Activated naive CD8-positive, alpha-beta T cell treated with anti-CD3 and anti-CD28 coated beads, Interleukin-2, amount 10 ng/mL, durations not matched to agents 7 days and 5 days (primary cell): ENCODE data around the gene UBE2I. TPM values are rescaled to one million over a fixed set of nuclear protein-coding genes. Genes with fewer than 3 reads are reported as not detected.

Experiments used
- ATAC-seq: fragments of 150-1000 bp; cut with Tn5 transposase; one replicate; pipeline ENCODE4 v1.10.0; 2021; ENCODE audit warnings: low read depth, moderate library complexity
- POLR2A ChIA-PET: fragments of 350-600 bp; sonication (Branson Sonifier 250); formaldehyde crosslinking; loops from one replicate; lab custom pipeline; 2021; ENCODE audit warnings: antibody characterized with exemption; lab: Charles Lee
- DNase-seq: peaks from one replicate; pipeline ENCODE4 v3.0.0; 2021
- H3K27ac Mint-ChIP-seq: one replicate; pipeline ENCODE4 v1.8.0; 2022; ENCODE audit warnings: mild to moderate bottlenecking, mixed read lengths
- H3K27me3 Mint-ChIP-seq: one replicate; pipeline ENCODE4 v1.8.0; 2022; ENCODE audit warnings: mild to moderate bottlenecking, moderate library complexity, mixed read lengths
- H3K36me3 Mint-ChIP-seq: one replicate; pipeline ENCODE4 v1.8.0; 2021; ENCODE audit warnings: mild to moderate bottlenecking, mixed read lengths
- H3K4me1 Mint-ChIP-seq: one replicate; pipeline ENCODE4 v1.8.0; 2021; ENCODE audit warnings: mixed read lengths
- H3K4me3 Mint-ChIP-seq: one replicate; pipeline ENCODE4 v1.8.0; 2022; ENCODE audit warnings: mild to moderate bottlenecking, moderate library complexity, mixed read lengths
- H3K9me3 Mint-ChIP-seq: one replicate; pipeline ENCODE4 v1.8.0; 2021; ENCODE audit warnings: mixed read lengths
- total RNA-seq, 2 experiments: library from RNA; stranded (reverse); gene quantifications; one replicate each; pipeline ENCODE4 v1.2.3, GENCODE V29; 2021

The UBE2I gene
- total RNA-seq, 2 experiments from 2014 or later, result 211 to 232 TPM

- H3K27ac Mint-ChIP-seq, result peak within 1 kb of the TSS; percentile 84
- POLR2A ChIA-PET, result interaction anchor here (0.9 to 2.0 kb wide), 3 partner anchors 9 to 47 kb away, joined by 3 to 4 read pairs (median 4); no protein-coding TSS in a partner anchor
- DNase-seq (peak; percentile 96), ATAC-seq (peak; percentile 85)
- no peaks in the 10 kb centered on the region for H3K9me3 Mint-ChIP-seq
- no peaks in the 10 kb centered on the region for H3K27me3 Mint-ChIP-seq
- no peaks in the 10 kb centered on the region for H3K36me3 Mint-ChIP-seq
- peaks cover 23% of the 10 kb centered on the region for H3K4me1 Mint-ChIP-seq
- peak within 1 kb of the TSS; percentile 92 for H3K4me3 Mint-ChIP-seq
These were observed 42.3 kb downstream of the UBE2I start, which contains the start of the genes GNPTG and TSR3 for GRCh38 chr16:1351582-1352362. Gene GNPTG (plus strand): TSS chr16:1351931. CDS start chr16:1351966, 35 bp downstream. Gene TSR3 (minus strand): TSS chr16:1351878. CDS start chr16:1351804, 74 bp downstream.

DNA sequence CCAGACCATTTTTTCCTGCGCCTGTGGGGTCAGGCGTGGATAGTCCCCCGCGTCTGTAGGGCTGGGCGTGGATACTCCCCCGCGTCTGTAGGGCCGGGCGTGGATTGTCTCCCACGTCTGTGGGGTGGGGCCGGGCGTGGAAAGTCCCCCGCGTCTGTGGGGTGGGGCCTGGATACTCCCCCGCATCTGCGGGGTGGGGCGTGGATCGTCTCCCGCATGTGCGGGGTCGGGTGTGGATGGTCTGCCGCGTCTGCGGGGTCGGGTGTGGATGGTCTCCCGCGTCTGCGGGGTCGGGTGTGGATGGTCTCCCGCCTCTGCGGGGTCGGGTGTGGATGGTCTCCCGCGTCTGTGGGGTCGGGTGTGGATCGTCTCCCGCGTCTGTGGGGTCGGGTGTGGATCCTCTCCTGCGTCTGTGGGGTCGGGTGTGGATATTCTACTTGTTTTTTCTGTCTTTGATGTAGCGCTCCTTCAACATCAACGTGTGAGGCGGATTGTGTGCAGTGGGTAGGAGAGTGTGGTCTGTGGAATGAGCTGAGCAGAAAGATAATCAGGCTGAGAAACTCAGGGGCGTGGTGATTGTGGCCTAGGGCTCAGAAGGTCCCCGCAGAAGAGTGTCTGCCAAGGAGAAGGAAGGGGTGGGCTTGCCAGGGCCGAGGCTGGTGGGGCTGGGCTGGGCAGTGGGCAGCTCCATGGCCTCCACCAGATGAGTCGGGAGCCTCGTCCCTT is 45.5 kb downstream of the UBE2I start:
- H3K27ac Mint-ChIP-seq, result no peak overlapping the region
- DNase-seq (no peak), ATAC-seq (no peak)
- H3K9me3 Mint-ChIP-seq, result no peaks in the 10 kb centered on the region
- H3K4me3 Mint-ChIP-seq, result peak overlapping the region; percentile 33
- no peaks in the 10 kb centered on the region for H3K27me3 Mint-ChIP-seq
- no peaks in the 10 kb centered on the region for H3K36me3 Mint-ChIP-seq
- POLR2A ChIA-PET, result no interaction called here
- H3K4me1 Mint-ChIP-seq, result peaks cover 24% of the 10 kb centered on the region

- Mint-ChIP-seq H3K4me3 (no peak overlapping the region), H3K27ac (no peak overlapping the region), H3K9me3 (no peaks in the 10 kb centered on the region), H3K4me1 (peaks cover 18% of the 10 kb centered on the region), H3K36me3 (no peaks in the 10 kb centered on the region), H3K27me3 (no peaks in the 10 kb centered on the region)
- ATAC-seq (no peak), DNase-seq (no peak)
- POLR2A ChIA-PET, result no interaction called here
These were observed 46.2 kb downstream of the UBE2I start for GRCh38 chr16:1355591-1355990.

DNA sequence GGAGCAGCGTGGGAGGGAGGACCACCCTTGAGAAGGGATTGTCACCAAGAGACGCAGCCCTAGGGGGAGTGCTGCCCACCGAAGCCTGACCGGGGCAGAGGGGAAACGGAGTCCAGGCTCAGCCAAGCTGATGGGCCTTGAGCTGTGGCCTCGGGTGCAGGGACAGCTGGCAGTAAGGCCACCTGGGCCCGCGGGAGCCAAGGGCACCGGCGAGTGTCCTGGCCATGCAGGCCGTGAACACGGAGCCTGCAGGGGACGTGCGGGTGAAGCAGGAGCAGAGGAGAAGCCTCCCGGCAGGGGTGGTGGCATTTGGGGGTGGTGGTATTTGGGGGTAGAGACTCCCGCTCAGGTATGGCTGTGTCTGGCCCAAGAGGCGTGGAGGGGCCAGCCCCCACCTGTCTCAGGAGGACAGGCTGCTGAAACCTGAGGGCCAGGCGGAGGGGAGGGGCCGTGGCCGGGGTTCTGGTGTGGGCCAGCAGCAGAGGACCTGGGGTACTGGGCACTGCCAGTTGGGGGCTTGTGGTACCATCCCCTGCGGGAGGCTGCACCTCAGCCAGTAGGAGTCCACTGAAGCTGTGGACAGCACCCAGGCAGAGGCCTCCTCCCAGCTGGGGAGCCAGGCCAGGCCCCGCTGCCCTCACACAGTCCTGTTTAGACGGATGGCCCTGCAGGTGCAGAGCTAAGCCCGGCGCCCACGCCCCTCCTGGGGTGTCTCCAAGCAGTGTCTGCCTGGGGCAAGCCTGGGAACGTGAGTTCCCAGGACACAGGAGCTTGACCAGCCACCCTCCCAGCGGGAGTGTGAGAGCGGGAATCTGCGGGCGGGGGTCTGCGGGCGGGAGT is 46.8 kb downstream of the UBE2I start:
- no peak overlapping the region for H3K27ac Mint-ChIP-seq
- H3K4me1 Mint-ChIP-seq, result peaks cover 17% of the 10 kb centered on the region
- DNase-seq (no peak), ATAC-seq (no peak)
- no peaks in the 10 kb centered on the region for H3K36me3 Mint-ChIP-seq
- H3K9me3 Mint-ChIP-seq, result no peaks in the 10 kb centered on the region
- no peaks in the 10 kb centered on the region for H3K27me3 Mint-ChIP-seq
- no peak overlapping the region for H3K4me3 Mint-ChIP-seq
- POLR2A ChIA-PET, result interaction anchor here (0.5 kb wide), 1 partner anchor 65 kb away, joined by 5 read pairs; no protein-coding TSS in a partner anchor

GRCh38 chr16:1357906-1358566 is 48.6 kb downstream of the UBE2I start:
- no peak for DNase-seq
- H3K4me1 Mint-ChIP-seq, result peaks cover 11% of the 10 kb centered on the region
- H3K9me3 Mint-ChIP-seq, result no peaks in the 10 kb centered on the region
- no peaks in the 10 kb centered on the region for H3K27me3 Mint-ChIP-seq
- no peak for ATAC-seq
- no peaks in the 10 kb centered on the region for H3K36me3 Mint-ChIP-seq
- H3K27ac Mint-ChIP-seq, result no peak overlapping the region
- no peak overlapping the region for H3K4me3 Mint-ChIP-seq
- POLR2A ChIA-PET, result no interaction called here

GRCh38 chr16:1361685-1362360 is 52.4 kb downstream of the UBE2I start:
- peaks cover 3% of the 10 kb centered on the region for H3K4me1 Mint-ChIP-seq
- no peaks in the 10 kb centered on the region for H3K36me3 Mint-ChIP-seq
- DNase-seq, result no peak
- no peaks in the 10 kb centered on the region for H3K27me3 Mint-ChIP-seq
- no peak overlapping the region for H3K27ac Mint-ChIP-seq
- no peak for ATAC-seq
- no peaks in the 10 kb centered on the region for H3K9me3 Mint-ChIP-seq
- POLR2A ChIA-PET, result no interaction called here
- no peak overlapping the region for H3K4me3 Mint-ChIP-seq

DNA sequence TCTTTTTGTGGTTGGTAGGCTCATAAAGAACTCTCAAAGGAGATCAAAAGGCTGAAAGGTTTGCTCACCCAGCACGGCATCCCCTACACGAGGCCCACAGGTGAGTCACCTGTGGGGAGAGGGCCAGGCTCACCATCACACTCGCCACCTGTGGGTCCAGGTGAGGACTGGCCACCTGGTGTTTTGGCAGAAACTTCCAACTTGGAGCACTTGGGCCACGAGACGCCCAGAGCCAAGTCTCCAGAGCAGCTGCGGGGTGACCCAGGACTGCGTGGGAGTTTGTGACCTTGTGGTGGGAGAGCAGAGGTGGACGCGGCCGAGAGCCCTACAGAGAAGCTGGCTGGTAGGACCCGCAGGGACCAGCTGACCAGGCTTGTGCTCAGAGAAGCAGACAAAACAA is 53.4 kb downstream of the UBE2I start:
- H3K36me3 Mint-ChIP-seq, result no peaks in the 10 kb centered on the region
- peaks cover 3% of the 10 kb centered on the region for H3K4me1 Mint-ChIP-seq
- H3K9me3 Mint-ChIP-seq, result no peaks in the 10 kb centered on the region
- ATAC-seq (no peak), DNase-seq (no peak)
- H3K4me3 Mint-ChIP-seq, result no peak overlapping the region
- H3K27me3 Mint-ChIP-seq, result no peaks in the 10 kb centered on the region
- H3K27ac Mint-ChIP-seq, result no peak overlapping the region
- POLR2A ChIA-PET, result interaction anchor here (1.0 kb wide), 1 partner anchor 59 kb away, joined by 3 read pairs; no protein-coding TSS in a partner anchor

- Mint-ChIP-seq H3K4me3 (no peak overlapping the region), H3K36me3 (no peaks in the 10 kb centered on the region), H3K4me1 (peaks cover 1% of the 10 kb centered on the region), H3K9me3 (no peaks in the 10 kb centered on the region), H3K27me3 (no peaks in the 10 kb centered on the region), H3K27ac (no peak overlapping the region)
- ATAC-seq, result peak; percentile 93
- DNase-seq, result peak; percentile 86
- POLR2A ChIA-PET, result interaction anchor here (1.0 kb wide), 1 partner anchor 58 kb away, joined by 3 read pairs; no protein-coding TSS in a partner anchor
These were observed 54.1 kb downstream of the UBE2I start for GRCh38 chr16:1363501-1364041.

DNA sequence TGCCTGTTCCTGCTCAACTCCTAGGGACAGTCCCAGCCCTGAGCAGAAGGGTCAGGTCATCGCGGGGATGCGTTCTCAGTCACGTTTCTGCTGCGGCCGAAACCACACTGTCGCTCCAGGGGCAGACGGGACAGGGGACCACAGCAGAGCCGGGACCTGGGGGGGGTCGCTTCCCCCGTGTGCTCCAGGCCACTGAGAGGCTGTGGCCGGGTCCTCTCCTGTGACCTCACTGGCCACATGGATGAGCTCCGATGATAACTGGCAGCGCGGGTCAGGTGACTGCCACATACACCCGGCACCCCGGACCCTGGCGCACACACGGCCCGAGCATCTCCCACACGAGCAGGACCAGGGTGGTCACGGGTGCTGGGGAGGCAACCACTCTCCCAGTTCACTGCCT is 55.1 kb downstream of the UBE2I start:
- no peak for ATAC-seq
- Mint-ChIP-seq H3K27ac (no peak overlapping the region), H3K4me3 (no peak overlapping the region), H3K36me3 (no peaks in the 10 kb centered on the region), H3K27me3 (no peaks in the 10 kb centered on the region), H3K9me3 (no peaks in the 10 kb centered on the region), H3K4me1 (peaks cover 1% of the 10 kb centered on the region)
- POLR2A ChIA-PET, result no interaction called here
- no peak for DNase-seq

DNA sequence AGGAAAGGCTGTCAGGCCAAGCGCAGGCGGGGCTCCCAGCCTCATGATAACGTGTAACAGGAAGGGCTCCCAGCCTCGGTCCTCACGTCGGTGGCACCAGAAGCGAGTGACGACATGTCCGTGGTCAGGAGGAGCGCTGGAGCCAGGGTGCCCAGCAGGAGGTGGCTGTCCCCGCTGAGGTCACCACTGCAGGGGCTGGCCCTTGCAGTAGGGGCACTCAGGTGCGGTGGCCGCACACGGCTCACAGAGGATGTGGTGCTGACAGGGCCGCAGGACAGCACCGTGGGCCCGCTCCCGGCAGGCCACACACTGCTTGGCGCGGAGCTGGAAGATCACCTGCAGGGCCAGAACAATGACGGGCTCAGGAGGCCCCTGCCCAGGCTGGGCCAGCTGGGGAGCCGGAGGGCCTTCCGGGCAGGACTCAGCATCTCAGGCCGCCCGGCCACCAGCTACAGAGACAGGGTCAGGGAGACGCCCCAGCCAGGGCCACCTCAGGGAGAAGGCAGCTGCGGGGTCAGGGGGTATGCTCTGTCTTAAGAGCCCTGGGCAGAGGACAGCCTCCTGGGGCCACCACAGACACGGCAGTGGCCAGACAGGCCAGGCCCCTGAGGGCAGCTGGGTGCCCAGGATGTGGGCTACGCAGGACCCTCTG is 56.8 kb downstream of the UBE2I start:
- ATAC-seq (no peak), DNase-seq (no peak)
- Mint-ChIP-seq H3K9me3 (no peaks in the 10 kb centered on the region), H3K27me3 (no peaks in the 10 kb centered on the region), H3K36me3 (no peaks in the 10 kb centered on the region), H3K4me1 (peaks cover 1% of the 10 kb centered on the region), H3K27ac (no peak overlapping the region), H3K4me3 (no peak overlapping the region)
- POLR2A ChIA-PET, result interaction anchor here (1.0 kb wide), 1 partner anchor 30 kb away, joined by 3 read pairs; no protein-coding TSS in a partner anchor

- POLR2A ChIA-PET, result no interaction called here
- Mint-ChIP-seq H3K36me3 (no peaks in the 10 kb centered on the region), H3K4me1 (peaks cover 1% of the 10 kb centered on the region), H3K4me3 (no peak overlapping the region), H3K27ac (no peak overlapping the region), H3K9me3 (no peaks in the 10 kb centered on the region), H3K27me3 (no peaks in the 10 kb centered on the region)
- DNase-seq, result no peak
- ATAC-seq, result no peak
These were observed 57.4 kb downstream of the UBE2I start for GRCh38 chr16:1366712-1367299.
